GM15510 (cell line): ENCODE data around the gene TENM3.

Source experiments
- POLR2A ChIP-seq: IDR thresholded peaks from 3 replicates; pipeline ENCODE4 v1.6.1; 2011; ENCODE audit warnings: borderline replicate concordance; ENCODE audit not compliant: insufficient read length; ENCODE audit errors: extremely low read depth

The TENM3 gene

GRCh38 chr4:182749667-182750167, 506.5 kb downstream of the TENM3 start:
- no peak for TF ChIP-seq POLR2A

DNA sequence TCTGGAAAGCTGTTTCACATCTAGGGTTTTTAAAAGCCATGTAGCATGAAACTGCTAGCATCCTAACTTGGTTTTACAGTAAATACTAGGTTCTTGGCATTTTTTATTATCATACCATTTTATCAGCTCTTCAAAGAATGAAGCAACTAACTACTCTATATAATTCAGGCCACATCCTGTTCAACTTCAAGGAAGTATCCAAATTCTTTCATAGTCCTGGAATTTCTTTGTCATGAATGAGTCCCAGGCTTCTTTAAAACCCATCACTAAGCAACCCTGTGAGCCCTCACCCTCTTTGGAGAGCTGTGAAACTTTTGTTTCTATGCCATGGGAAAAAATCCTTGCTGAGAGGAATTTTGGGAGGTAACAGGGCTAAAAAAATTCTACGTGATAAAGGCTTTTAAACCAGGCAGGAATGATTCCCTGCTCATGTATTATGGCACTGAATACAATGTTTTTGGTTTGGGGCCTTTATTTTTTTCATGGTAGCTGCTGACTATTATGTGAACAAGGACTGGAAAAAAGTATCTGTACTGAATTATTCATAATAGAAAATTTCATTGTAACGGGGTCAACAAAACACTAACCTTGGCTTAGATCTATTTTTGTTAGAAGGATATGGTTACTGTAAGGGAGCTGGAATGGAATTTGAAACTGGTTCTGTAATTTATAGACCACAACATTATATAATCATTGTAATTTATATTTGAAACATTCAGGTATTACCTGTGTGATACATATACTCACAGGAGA, 509.1 kb downstream of the TENM3 start:
- TF ChIP-seq POLR2A: no peak

GRCh38 chr4:182754895-182755294, 511.7 kb downstream of the TENM3 start:
- TF ChIP-seq POLR2A: no peak

DNA sequence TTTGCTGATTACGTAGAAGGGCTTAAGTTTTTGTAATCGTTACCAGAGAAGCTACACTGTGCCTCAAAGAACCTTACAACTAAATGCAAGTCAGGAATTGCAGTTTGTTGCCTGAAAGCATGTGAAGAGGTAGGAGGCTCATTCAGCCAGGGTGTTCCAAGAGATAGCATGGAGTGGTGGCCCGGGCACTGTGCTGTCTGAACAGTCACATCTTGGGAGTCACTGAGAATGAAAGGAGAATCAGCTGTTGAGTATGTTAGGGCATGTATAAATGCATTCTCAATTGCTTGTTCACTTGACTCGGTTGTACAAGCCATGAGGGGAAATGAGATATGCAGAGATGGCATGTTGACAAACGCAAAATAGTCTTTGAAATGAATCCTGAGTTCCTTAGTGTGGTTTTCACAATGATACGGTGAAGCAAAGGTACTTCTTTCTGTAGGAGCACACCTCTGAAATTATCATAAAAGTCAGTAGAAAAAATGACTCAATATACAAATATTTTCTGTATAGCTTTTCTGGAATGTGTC, 513.0 kb downstream of the TENM3 start:
- no peak for TF ChIP-seq POLR2A

DNA sequence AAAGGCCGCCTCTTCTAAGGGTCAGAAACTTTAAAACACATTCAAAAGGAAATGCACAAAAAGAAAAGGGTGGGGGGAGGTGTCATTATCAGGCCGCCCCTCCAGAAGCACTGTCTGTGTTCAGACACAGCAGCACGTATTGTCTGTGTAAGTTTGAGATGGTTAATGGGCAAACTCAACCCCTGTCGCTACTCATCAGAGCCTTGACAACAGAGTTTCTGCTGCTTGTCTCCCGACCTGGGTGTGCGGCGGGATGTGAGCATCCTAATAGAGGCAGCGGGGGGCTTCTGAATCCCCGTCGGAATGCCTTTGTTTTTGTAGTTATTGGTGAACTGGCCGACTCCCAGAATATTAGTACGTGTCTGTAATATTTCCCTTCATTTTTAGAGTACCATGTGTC, 515.1 kb downstream of the TENM3 start:
- TF ChIP-seq POLR2A: no peak

DNA sequence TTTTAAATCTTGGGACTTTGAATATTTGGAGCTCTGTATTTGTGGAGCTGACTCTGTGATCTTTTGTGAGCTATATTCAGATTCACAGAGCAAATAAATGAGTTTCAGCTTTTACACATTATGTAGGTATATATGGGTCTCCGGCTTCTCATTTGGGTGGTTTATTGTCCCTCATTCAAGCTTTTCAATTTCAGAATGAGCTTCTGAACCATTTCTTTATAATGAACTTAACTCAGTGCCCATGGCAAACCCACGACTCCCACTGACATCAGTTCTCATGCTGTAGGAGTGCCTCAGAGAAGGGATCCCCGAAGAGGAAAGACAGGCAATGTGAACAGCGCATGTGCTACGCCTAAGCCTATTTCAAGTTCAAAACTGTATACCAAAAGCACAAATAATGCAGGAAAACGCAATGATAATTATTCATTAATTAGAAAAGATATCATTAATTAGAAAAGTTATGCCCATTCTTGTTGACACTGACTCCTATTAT, 517.4 kb downstream of the TENM3 start:
- TF ChIP-seq POLR2A: no peak

DNA sequence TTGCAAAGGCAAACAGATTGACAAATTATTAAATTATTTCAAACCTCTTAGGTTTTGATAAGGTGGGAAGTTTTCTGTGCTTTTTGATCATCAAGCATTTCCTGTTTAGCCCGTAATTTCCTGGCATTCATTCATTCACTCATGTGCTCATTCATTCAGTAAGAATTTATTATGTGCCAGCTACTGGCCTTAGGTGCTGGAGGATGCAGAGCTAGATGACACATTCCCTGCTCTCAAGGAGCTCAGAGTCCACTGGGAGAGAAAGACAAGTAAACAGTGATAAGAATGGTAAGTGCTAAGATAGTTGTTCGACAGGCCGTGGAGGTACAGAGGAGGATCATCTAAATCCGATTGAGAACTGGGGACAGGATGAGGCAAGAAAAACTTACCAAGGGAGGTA, 520.9 kb downstream of the TENM3 start:
- TF ChIP-seq POLR2A: no peak

DNA sequence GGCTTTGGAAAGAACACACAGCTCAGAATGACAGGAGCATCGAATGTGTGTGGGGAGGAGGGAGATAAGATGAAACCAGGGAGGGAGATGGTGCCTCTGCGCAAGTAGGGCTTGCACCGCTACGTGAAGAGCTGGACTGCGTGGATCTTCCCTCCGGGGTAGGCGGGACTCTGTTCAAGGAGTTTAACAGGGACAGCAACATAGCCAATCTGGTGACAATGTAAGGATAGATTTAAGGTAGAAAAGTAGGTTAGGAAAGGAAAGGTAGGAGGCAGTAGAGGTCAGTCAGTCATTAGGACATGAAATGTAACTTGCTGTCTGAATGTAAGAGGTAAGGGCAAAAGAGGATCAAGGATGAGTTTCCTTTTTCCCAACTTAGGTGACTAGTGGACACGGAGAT, 521.4 kb downstream of the TENM3 start:
- TF ChIP-seq POLR2A: no peak

GRCh38 chr4:182765987-182766856, 523.0 kb downstream of the TENM3 start:
- TF ChIP-seq POLR2A: no peak

DNA sequence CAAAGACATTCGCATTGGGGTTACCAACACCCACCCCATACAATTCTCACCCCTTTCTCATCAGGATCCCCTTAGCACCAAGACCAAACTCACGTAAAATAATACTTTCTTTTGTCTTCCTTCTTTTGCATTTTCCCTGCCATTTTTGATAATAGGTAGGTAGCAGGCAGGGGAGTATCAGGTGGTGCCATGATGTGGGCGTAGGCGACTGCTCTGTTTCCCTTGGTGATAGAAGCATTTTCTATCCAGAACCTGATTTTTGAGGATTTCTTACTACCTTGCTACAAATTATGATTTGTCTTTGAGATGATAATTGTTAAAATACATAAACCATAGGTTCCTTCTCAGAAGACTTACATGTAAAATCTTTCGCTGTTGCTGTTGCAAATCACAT, 523.7 kb downstream of the TENM3 start:
- no peak for TF ChIP-seq POLR2A

GRCh38 chr4:182768838-182769237, 525.6 kb downstream of the TENM3 start:
- TF ChIP-seq POLR2A: no peak

DNA sequence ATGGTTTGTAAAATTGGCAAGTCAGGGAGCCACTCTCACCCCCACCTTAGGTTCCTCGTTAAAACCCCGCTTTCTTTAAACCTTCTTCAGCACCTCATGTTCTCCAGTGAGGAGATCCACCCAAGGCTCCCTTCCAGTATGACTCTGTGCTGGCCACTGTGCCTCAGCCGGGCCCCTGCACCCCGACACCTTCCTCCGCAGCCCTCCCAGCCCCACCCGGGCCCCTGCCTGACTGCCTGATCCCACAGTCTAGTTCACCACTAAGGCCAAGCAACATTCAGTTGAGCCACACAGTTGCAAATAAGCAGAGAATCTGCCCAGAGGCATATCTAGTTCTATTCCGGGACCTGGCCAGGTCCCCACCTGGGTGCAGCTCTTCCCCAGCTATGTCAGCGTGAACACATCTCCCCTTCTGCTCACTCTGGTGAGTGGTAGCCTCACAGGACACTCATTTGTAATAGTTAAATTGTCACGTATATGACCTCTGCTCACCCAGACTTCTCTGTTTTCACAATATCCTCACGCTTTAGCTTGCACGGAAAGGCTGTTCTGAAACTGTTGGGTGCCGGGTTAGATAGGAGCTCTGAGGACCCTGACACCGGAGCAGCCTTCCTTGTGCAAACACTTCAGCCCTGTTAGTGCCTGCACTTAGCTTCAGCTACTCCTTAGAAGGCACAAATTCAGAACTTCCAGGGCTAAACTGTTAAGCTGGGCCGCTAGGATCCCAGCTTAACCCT, 527.2 kb downstream of the TENM3 start:
- TF ChIP-seq POLR2A: no peak

- no peak for TF ChIP-seq POLR2A
Measured at GRCh38 chr4:182770996-182771514, 527.9 kb downstream of the TENM3 start.

DNA sequence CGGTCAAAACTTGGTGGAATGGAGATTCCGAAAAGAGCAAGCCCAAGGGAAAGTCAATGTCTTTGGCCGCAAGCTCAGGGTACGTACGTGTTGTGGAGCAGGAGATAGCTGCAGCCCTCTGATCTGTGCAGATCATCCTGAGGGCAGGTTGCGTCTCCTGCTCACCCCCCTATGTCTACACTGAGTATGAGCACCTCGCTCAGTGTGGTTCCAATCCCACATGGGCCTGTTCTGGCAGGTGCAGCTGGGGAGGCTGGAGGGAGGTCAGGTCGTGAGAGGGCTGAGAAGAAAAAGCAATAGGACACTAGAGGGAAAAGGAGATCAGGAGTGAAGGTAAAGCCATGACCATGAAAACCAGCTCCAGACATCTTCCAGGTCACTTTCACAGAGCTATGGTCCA, 531.9 kb downstream of the TENM3 start:
- no peak for TF ChIP-seq POLR2A
